Ovary (tissue), 10 donors: ENCODE data around the gene RBM48. TPM values are rescaled to one million over a fixed set of nuclear protein-coding genes. Genes with fewer than 3 reads are reported as not detected.
"Not testable (repeated sequence)": the region's sequence is repeated elsewhere in the genome, so short reads cannot be mapped to it uniquely, and the experiment has no call there.

Experiments used
- DNase-seq, 5 donors: peaks; one replicate each; pipeline ENCODE4 v3.0.0-alpha.2; 2019 to 2020
- H3K27ac ChIP-seq, 2 donors: fragments of 200-600 bp; one replicate each; pipeline versions ENCODE4 v1.5.1 to v1.8.0; 2019 to 2022
- H3K27me3 ChIP-seq: fragments of 200-600 bp; one replicate; pipeline ENCODE4 v1.8.0; 2022
- H3K36me3 ChIP-seq: fragments of 200-600 bp; sonication (generic); one replicate; pipeline ENCODE4 v1.5.1; 2019
- H3K4me1 ChIP-seq: one replicate; pipeline ENCODE4 v1.8.1; 2013; ENCODE audit warnings: mild to moderate bottlenecking, moderate library complexity; ENCODE audit not compliant: insufficient read depth
- H3K4me3 ChIP-seq: fragments of 200-600 bp; sonication (generic); one replicate; pipeline ENCODE4 v1.5.1; 2017
- H3K9me3 ChIP-seq, 2 donors: fragments of 200-600 bp in 1 of 2; sonication (generic) in 1 of 2; one replicate each; pipeline versions ENCODE4 v1.5.1 to v1.8.1; 2013 to 2019; ENCODE audit warnings: mild to moderate bottlenecking in 1 of 2, moderate library complexity in 1 of 2
- EP300 ChIP-seq: sonication (generic); formaldehyde crosslinking; IDR thresholded peaks from one replicate; pipeline ENCODE4 v1.6.1; 2017; ENCODE audit warnings: antibody characterized with exemption
- POLR2A ChIP-seq: fragments of 450-650 bp; IDR thresholded peaks from one replicate; pipeline ENCODE4 v1.6.1; 2017; ENCODE audit warnings: antibody characterized with exemption, mild to moderate bottlenecking, moderate library complexity
- WGBS, 3 donors: extraction: QIAGEN DNeasy Blood & Tissue Kit in 1 of 3; methylation state at CpG; one replicate each; pipeline versions ENCODE4 v1.1.5 to v1.1.7; 2013 to 2017; 5-methylcytosine and 5-hydroxymethylcytosine counted together
- intact Hi-C, 4 donors: fragments of 100-400 bp; cut with DNase I; formaldehyde crosslinking; loops; one replicate each; pipeline versions ENCODE4 v1.11.0 to v1.15.1; 2022 to 2023
- long read RNA-seq, 3 donors: library from polyadenylated mRNA in 2 of 3; unstranded in 2 of 3; transcript quantifications; one replicate each; pipeline ENCODE4 v2.0.0 and lab custom pipeline, GENCODE V29; 2021 to 2026
- polyA plus RNA-seq, 2 donors: library from polyadenylated mRNA; stranded (reverse); fragments of 200-250 nt in 1 of 2; fragments of 350-450 nt in 1 of 2; fragmentation: Illumina TruSeq in 1 of 2; extraction: RNeasy Lipid Tissue Mini Kit (QIAGEN cat#74804) in 1 of 2; gene quantifications; one replicate each; pipeline ENCODE4 v1.2.3, GENCODE V29; 2013 to 2014
- total RNA-seq, 7 donors: library from RNA; depleted of rRNA in 2 of 7; stranded (reverse); fragments of >200 nt in 2 of 7; fragmentation: NEBNext Ultra II Directional in 3 of 7; extraction: Animal tissue kit (Norgen Biotek cat#: 25700) in 3 of 7; gene quantifications; one replicate each; pipeline versions ENCODE4 v1.1.0 to v1.2.4, GENCODE V29; 2016 to 2023
- TF ChIP-seq, protein P1 (sequence below), 3 donors: fragments of 450-650 bp in 2 of 3; fragments of 200-600 bp in 1 of 3; IDR thresholded peaks; one replicate each; pipeline versions ENCODE4 v1.5.1 to v1.8.0; 2016 to 2022; ENCODE audit warnings: antibody characterized with exemption in 3 of 3, mild to moderate bottlenecking in 1 of 3
- donor health status: DM: no; HTN: no; CAD: no; lungs with moderate emphysema.
- donor health status: DM: no; HTN: no; CAD: no.
- donor health status: Bipolar disorder and iron deficiency.
- donor health status: DM: yes; HTN: yes; CAD: no.
- donor health status: DM: no; HTN: no; CAD: no.
- donor health status: DM: yes; HTN: yes; CAD: no.

RBM48 gene
- total RNA-seq (10 to 100 TPM in 6 of 7 donors, 1 to 10 TPM in 1; 7.5 to 18.1 (median 13.6) TPM), polyA plus RNA-seq (10 to 100 TPM; 12.6 to 24.4 TPM)
- long read RNA-seq, donor 1, full-length matches to known transcripts = 47 of 48 reads
- long read RNA-seq, donor 1, partial matches to known transcripts = 0 of 48 reads
- long read RNA-seq, donor 1, other reads (novel, unspliced or antisense) = 1 of 48 reads
- long read RNA-seq, donor 2, full-length matches to known transcripts = 7 of 7 reads
- long read RNA-seq, donor 2, partial matches to known transcripts = 0 of 7 reads
- long read RNA-seq, donor 2, other reads (novel, unspliced or antisense) = 0 of 7 reads
- long read RNA-seq, donor 3, transcript RBM48-201 (5 exons, 1,742 nt) = major isoform, 14 of 18 reads
- long read RNA-seq, donor 3, partial matches to known transcripts = 1 of 18 reads
- long read RNA-seq, donor 3, other reads (novel, unspliced or antisense) = 3 of 18 reads

DNA sequence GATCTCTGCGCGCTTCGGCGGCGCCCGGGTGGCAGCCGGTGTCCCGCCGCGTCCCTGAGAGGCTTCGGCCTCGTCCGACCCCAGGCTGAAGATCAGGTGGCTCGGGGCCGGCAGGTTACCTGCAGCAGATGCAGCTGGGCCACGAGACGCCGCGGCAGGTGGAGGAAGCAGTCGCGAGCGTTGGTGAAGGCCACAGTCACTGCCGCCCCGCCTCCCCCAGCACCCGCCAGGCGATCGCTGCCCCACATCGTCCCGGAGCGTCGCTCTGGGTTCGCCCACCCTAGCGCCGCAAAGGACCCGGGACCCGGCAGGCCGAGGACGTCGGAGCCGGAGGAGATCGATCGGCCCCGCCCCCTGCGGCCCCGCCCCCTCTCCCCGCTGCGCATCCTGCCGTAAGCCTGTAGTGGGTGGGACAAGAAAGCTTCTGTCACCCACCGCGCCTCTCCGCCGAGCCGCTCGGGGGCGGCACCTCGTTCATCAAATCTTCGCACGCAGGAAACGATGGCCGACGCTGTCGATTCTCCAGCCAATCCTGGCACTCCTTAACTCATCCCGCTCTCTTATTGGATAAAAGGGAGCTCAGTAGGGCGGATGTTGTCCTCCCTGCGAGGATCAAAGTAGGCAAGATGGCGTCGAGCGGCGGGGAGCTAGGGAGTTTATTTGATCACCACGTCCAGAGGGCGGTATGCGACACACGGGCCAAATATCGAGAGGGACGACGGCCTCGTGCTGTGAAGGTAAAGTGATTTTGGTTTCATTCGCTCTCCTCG is at the start of gene RBM48, which contains the start of gene PEX1:
Gene RBM48 (plus strand): TSS at position 608 of the 770 bp plus-strand sequence. CDS start 19 bp downstream, at position 627.
Gene PEX1 (minus strand): TSS at position 333 of the 770 bp plus-strand sequence. CDS start 85 bp downstream, at position 248.
- peak; percentile 94 to 97 (median 95) for DNase-seq
- Histone ChIP-seq H3K27me3 (no peaks in the 10 kb centered on the region), H3K36me3 (no peaks in the 10 kb centered on the region), H3K4me3 (peak within 1 kb of the TSS; percentile 99), H3K9me3 (no peaks in the 10 kb centered on the region), H3K4me1 (no peaks in the 10 kb centered on the region), H3K27ac (peak within 1 kb of the TSS; percentile 65 to 81)
- 0 to 1% (median 0%) methylated on average over 65 to 79 of the region's 79 CpGs for WGBS, 3 donors
- TF ChIP-seq, protein P1, sequence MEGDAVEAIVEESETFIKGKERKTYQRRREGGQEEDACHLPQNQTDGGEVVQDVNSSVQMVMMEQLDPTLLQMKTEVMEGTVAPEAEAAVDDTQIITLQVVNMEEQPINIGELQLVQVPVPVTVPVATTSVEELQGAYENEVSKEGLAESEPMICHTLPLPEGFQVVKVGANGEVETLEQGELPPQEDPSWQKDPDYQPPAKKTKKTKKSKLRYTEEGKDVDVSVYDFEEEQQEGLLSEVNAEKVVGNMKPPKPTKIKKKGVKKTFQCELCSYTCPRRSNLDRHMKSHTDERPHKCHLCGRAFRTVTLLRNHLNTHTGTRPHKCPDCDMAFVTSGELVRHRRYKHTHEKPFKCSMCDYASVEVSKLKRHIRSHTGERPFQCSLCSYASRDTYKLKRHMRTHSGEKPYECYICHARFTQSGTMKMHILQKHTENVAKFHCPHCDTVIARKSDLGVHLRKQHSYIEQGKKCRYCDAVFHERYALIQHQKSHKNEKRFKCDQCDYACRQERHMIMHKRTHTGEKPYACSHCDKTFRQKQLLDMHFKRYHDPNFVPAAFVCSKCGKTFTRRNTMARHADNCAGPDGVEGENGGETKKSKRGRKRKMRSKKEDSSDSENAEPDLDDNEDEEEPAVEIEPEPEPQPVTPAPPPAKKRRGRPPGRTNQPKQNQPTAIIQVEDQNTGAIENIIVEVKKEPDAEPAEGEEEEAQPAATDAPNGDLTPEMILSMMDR (IDR thresholded peaks at IDR 0.05) = peak in 2 of 3 donors; percentile 15 to 51
- TF ChIP-seq EP300 (no peak), POLR2A (peak; percentile 30)
- intact Hi-C loops = no loop called here

GRCh38 chr7:92479146-92479545 is 49.4 kb upstream of the RBM48 start:
- WGBS, 3 donors = 91 to 93% (median 93%) methylated on average over 4 of the region's 4 CpGs
- H3K9me3 ChIP-seq, intact Hi-C loops, H3K36me3 ChIP-seq, H3K27me3 ChIP-seq, H3K27ac ChIP-seq, H3K4me1 ChIP-seq, DNase-seq, H3K4me3 ChIP-seq: not testable (repeated sequence)

- H3K36me3 ChIP-seq, H3K27ac ChIP-seq, DNase-seq, H3K9me3 ChIP-seq, H3K27me3 ChIP-seq, intact Hi-C loops, H3K4me3 ChIP-seq, H3K4me1 ChIP-seq: not testable (repeated sequence)
- 65 to 68% (median 66%) methylated on average over 6 of the region's 6 CpGs for WGBS, 3 donors
These were observed 45.0 kb upstream of the RBM48 start for GRCh38 chr7:92483624-92484023.

DNA sequence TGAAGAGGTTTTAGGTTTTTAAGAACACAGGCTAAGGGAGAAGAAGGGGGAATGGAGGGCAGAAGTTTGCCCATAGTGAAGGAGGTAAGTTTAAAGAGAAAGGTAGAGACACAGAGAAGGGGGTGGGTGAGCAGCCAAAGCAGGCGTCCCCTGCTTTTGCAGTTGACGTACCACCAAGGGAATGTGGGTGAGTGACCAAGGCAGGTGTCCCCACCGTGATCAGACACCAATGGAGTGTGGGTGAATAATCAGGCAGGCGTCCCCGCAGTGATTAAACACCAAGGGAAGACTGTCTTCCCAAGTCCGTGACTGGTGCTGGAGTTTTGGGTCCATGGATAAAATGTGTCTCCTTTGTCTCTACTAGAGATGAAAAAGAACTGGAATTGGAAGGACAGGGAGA is 44.4 kb upstream of the RBM48 start:
- H3K4me3 ChIP-seq, H3K27me3 ChIP-seq, H3K4me1 ChIP-seq, H3K36me3 ChIP-seq, H3K27ac ChIP-seq, DNase-seq, intact Hi-C loops, H3K9me3 ChIP-seq: not testable (repeated sequence)
- 94% methylated on average over 6 of the region's 6 CpGs for WGBS, 3 donors

DNA sequence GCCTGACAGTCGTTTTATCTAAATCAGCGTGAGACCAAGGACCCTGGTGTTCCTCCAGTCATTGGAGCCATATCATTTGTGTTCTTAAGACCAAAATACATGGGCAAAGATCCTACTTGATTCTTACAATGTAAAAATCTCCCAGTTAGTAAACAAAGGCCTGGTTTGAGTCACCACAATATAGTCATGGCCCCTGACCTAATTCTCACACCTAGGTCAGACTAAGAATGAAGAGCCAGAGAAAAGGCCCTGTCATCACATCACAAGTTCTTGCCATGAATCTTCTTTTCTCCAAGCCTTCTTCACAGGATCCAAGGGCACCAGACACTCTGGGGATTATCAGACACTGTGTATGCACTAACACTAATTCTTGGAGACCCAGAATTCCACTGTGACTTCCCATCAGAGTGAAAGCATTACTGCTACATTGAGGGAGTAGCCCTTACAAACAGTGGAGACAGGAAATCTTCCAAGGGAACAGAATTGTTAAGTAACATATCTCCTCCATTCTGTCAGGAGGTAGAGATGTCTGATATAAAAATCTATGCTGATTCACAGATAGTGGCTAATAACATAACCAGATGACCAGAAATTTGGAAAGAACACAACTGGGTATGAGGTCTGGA is 43.2 kb upstream of the RBM48 start:
- TF ChIP-seq EP300 = no peak
- TF ChIP-seq POLR2A = no peak
- TF ChIP-seq, protein P1 (IDR thresholded peaks at IDR 0.05) = no peak

More for the DNA sequence above, 43.2 kb upstream of the RBM48 start:
- intact Hi-C loops = no loop called here
- Histone ChIP-seq H3K9me3 (no peaks in the 10 kb centered on the region), H3K27me3 (no peaks in the 10 kb centered on the region), H3K4me1 (no peaks in the 10 kb centered on the region), H3K36me3 (no peaks in the 10 kb centered on the region), H3K27ac (no peak overlapping the region), H3K4me3 (no peak overlapping the region)
- no peak for DNase-seq
- WGBS, 3 donors = 87 to 93% (median 88%) methylated on average over 2 of the region's 2 CpGs
